DND-41 (cell line): ENCODE data around the gene PRKCA.

Experiments used
- EZH2 ChIP-seq: IDR thresholded peaks from 3 replicates; pipeline ENCODE4 v1.6.1; 2012; ENCODE audit warnings: borderline replicate concordance, low read depth, mild to moderate bottlenecking, moderate library complexity, low read length, inconsistent platforms; ENCODE audit not compliant: severe bottlenecking
- TF ChIP-seq, protein P1 (sequence below): IDR thresholded peaks from 2 replicates; pipeline ENCODE4 v1.5.1; 2012; ENCODE audit warnings: borderline replicate concordance, low read length, moderate library complexity, mild to moderate bottlenecking; ENCODE audit not compliant: poor library complexity, severe bottlenecking; ENCODE audit errors: extremely low read depth

- TF ChIP-seq, protein P1, sequence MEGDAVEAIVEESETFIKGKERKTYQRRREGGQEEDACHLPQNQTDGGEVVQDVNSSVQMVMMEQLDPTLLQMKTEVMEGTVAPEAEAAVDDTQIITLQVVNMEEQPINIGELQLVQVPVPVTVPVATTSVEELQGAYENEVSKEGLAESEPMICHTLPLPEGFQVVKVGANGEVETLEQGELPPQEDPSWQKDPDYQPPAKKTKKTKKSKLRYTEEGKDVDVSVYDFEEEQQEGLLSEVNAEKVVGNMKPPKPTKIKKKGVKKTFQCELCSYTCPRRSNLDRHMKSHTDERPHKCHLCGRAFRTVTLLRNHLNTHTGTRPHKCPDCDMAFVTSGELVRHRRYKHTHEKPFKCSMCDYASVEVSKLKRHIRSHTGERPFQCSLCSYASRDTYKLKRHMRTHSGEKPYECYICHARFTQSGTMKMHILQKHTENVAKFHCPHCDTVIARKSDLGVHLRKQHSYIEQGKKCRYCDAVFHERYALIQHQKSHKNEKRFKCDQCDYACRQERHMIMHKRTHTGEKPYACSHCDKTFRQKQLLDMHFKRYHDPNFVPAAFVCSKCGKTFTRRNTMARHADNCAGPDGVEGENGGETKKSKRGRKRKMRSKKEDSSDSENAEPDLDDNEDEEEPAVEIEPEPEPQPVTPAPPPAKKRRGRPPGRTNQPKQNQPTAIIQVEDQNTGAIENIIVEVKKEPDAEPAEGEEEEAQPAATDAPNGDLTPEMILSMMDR, result no peak
- no peak for TF ChIP-seq EZH2
Measured at GRCh38 chr17:66313325-66313724, 10.9 kb downstream of the PRKCA start.
